ENCODE data around the gene GAK.

The GAK gene

DNA sequence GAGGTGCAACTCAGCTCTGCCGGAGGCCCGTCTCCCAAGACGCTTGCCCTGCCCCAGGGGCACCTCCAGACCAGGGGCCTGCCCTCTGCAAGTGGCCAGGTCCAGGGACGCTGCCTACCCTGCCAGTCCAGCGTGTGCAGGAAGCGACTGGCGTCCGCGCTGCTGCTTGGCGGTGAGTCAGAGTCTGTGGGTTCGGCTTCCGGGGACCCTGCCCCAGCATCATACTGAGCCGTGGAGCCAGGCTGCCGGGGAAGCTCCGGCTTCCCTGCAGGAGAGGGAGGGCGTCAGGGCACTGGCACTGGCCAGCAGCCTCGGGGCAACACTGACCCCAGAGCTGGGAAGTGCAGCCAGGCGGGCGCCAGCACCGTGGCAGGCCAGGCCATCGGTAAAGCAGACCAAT, 63.7 kb downstream of the GAK start:
- peaks cover 44% of the 10 kb centered on the region for H3K36me3 ChIP-seq
- TF ChIP-seq, protein P1, sequence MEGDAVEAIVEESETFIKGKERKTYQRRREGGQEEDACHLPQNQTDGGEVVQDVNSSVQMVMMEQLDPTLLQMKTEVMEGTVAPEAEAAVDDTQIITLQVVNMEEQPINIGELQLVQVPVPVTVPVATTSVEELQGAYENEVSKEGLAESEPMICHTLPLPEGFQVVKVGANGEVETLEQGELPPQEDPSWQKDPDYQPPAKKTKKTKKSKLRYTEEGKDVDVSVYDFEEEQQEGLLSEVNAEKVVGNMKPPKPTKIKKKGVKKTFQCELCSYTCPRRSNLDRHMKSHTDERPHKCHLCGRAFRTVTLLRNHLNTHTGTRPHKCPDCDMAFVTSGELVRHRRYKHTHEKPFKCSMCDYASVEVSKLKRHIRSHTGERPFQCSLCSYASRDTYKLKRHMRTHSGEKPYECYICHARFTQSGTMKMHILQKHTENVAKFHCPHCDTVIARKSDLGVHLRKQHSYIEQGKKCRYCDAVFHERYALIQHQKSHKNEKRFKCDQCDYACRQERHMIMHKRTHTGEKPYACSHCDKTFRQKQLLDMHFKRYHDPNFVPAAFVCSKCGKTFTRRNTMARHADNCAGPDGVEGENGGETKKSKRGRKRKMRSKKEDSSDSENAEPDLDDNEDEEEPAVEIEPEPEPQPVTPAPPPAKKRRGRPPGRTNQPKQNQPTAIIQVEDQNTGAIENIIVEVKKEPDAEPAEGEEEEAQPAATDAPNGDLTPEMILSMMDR (IDR thresholded peaks at IDR 0.05; ENCODE audit: low read depth, low read length), result no peak
- no peaks in the 10 kb centered on the region for H3K4me1 ChIP-seq
- DNase-seq, result no peak
- H3K9me3 ChIP-seq, result no peaks in the 10 kb centered on the region; the same call in 1 of the 2 replicates
- H3K27me3 ChIP-seq, result no peaks in the 10 kb centered on the region
- H3K4me3 ChIP-seq (ENCODE audit: low read depth, low read length), result no peak overlapping the region

DNA sequence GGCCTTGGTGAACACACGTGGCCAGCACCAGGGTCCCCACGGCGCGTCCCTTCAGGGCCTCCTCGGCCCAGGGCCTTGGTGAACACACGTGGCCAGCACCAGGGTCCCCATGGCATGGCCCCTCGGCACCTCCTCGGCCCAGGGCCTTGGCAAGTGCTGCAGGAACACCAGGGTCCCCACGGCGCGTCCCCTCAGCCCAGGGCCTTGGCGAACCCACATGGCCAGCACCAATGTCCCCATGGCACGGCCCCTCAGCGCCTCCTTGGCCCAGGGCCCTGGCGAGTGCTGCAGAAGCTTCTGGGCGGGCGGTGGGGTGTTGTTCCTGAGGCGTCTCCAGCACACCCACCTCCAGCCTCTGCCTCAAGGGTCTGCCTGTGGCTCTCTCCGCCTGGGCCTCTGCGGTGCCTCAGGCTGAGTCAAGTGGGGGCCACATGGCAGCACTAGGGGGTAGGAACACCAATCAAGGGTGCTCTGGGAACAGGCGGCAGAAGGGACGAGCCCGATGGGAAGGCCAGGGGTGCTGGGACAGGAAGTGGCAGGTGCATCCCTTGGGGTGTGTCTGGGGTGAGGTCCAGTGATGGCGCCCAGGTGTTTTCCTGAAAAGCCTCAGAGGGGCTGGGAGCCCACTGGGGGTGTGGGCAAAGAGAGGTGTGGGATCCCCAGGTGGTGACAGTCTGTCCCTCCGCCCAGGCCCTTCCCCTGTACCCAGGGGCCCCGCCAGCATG, 64.4 kb downstream of the GAK start:
- DNase-seq, result no peak
- H3K4me1 ChIP-seq, result no peaks in the 10 kb centered on the region
- peaks cover 51% of the 10 kb centered on the region for H3K36me3 ChIP-seq
- no peak overlapping the region for H3K4me3 ChIP-seq (ENCODE audit: low read depth, low read length)
- H3K9me3 ChIP-seq, result no peaks in the 10 kb centered on the region; the same call in 1 of the 2 replicates
- TF ChIP-seq, protein P1 (IDR thresholded peaks at IDR 0.05; ENCODE audit: low read depth, low read length), result no peak
- H3K27me3 ChIP-seq, result no peaks in the 10 kb centered on the region

DNA sequence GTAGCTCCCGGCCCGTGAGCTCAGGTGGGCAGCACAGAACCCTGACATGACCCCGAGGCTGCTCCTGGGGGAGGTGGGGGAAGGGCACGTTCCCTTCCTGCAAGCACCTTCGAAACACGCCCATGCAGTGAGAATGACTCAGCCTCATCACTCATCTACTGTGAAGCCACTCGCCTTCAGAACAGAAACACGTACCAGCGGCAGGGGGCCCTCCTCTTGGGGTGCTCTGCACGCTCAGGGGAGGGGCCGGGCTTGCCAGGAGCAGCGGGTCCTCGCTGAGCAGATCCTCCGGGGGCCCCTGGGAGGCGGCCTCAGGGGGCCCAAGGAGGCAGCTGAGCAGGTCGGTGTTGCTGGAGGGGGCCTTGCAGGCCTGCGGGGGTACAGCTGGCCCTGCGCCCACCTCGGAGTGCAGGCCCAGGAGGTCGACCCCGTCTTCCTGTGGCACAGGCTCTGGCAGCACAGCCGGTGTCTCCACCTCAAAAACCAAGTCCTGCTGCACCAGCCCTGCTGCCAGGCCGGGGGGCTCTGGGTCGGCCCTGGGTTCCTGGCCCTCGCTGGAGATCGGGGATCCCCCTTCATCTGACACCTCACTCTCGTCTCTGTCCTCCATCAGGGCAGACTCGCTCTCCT, 65.2 kb downstream of the GAK start:
- H3K27me3 ChIP-seq, result no peaks in the 10 kb centered on the region
- H3K9me3 ChIP-seq, result no peaks in the 10 kb centered on the region; the same call in 1 of the 2 replicates
- TF ChIP-seq, protein P1 (IDR thresholded peaks at IDR 0.05; ENCODE audit: low read depth, low read length), result no peak
- DNase-seq, result no peak
- H3K4me1 ChIP-seq, result no peaks in the 10 kb centered on the region
- H3K4me3 ChIP-seq (ENCODE audit: low read depth, low read length), result no peak overlapping the region
- peaks cover 52% of the 10 kb centered on the region for H3K36me3 ChIP-seq

DNA sequence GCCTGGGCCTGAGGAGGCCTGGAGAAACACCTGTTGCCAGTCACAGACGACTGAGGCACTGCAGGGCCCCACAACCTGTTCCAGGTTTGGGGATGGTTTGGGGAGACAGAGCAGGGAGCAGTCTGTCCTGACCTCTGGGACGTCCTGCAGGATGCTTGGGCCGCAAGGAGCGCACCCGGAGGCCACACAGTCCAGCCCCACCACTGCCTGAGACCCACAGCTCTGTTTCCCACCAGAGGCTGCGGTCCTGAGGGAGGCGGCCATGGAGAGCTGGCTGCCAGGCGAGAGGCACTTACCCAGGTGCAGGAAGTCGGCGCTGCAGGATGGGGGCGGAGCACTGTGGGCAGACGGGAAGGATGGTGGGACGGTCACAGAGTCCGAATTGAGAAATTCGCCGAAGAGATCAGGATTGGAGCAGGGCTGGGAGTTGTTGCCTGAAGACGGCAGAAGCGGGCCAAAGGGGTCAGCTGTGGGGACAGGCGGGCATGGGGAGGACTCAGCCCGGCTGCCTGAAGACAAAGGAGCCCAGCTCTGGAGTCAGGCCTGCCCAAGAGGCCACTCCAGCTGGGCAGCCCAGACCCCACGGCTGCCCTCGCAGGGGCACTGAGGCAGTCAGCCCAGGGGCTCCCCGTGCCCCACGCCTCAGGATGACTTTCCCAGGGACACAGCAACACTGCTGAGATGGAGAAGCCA, 65.9 kb downstream of the GAK start:
- Histone ChIP-seq H3K4me1 (no peaks in the 10 kb centered on the region), H3K27me3 (no peaks in the 10 kb centered on the region), H3K4me3 (ENCODE audit: low read depth, low read length) (no peak overlapping the region), H3K9me3 (no peaks in the 10 kb centered on the region; the same call in 1 of the 2 replicates), H3K36me3 (peaks cover 51% of the 10 kb centered on the region)
- TF ChIP-seq, protein P1 (IDR thresholded peaks at IDR 0.05; ENCODE audit: low read depth, low read length), result no peak
- DNase-seq, result no peak

DNA sequence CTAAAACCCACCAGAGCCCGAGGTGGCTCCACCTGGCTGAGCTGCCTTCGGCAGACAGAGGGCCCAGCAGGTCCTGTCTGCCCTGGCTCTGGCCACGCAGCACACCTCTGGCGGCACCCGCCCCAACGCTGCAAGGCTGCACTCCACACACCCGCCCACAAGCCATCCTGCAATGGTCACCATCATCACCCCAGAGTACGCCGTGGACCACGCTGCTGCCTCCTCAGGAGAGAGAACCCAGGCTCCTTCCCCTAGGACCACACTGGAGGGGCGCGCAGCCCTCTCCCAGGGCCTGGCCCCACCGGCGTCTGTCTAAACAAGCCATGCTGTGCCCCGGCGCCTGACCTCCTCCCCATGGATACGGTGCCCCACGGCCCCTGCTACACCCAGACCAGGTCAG, 66.5 kb downstream of the GAK start:
- TF ChIP-seq, protein P1 (IDR thresholded peaks at IDR 0.05; ENCODE audit: low read depth, low read length), result no peak
- Histone ChIP-seq H3K4me3 (ENCODE audit: low read depth, low read length) (no peak overlapping the region), H3K4me1 (no peaks in the 10 kb centered on the region), H3K27me3 (no peaks in the 10 kb centered on the region), H3K9me3 (no peaks in the 10 kb centered on the region; the same call in 1 of the 2 replicates), H3K36me3 (peaks cover 45% of the 10 kb centered on the region)
- DNase-seq, result no peak

Data from BE2C (cell line).